ENCODE results near the gene INCA1.
"Not testable (repeated sequence)": the region's sequence is repeated elsewhere in the genome, so short reads cannot be mapped to it uniquely, and the experiment has no call there.

Gene INCA1, protein sequence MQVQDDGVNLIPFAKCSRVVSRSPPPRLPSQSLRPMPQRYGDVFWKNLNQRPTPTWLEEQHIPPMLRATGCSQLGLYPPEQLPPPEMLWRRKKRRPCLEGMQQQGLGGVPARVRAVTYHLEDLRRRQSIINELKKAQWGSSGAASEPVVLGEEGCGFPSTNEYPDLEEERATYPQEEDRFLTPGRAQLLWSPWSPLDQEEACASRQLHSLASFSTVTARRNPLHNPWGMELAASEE
- total RNA-seq, result 0.36 to 0.74 reads per million in 2 donors

DNA sequence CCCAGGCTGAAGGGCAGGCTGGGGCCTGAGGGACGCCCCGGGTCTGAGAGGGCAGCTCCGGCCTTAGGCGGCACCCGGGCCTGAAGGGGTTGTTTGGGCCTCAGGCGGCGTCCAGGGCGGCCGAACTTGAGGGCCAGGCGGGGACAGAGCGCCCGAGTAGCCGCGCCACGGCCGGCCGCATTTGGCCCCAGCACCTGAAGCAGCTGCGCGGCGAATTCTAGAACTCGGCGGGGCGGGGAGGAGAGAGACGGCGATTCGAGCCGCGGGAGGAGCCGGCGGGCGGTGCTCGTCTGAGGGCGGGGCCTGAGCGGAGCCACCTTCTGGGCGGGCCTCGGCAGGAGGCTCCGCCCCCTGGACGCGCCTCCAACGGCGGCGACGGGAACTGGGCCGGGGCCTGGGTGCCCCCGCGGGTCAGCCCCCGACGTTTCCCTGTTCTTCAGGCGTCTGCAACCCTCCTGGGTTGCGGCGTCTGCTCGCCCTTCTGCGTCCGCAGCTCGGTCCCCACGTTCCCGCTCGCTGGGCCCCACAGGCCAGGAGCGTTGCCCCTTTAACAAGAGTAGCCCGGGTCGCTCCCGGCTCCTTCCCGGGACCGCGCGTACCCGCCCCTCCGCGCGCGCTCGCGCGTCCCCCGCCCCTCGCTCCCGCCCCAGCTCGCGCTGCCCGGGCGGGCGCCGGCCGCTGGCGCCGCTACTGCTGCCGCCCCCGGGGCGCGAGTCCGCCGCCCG lies at the start of gene INCA1, which contains the start of gene KIF1C:
Gene INCA1, minus strand, starts transcription at position 221 of the 725 bp plus-strand sequence. CDS start 3,085 bp downstream, outside the sequence.
Gene KIF1C, plus strand, starts transcription at position 649 of the 725 bp plus-strand sequence. CDS start 2,297 bp downstream, outside the sequence.
- peak; percentile 72 for DNase-seq

DNA sequence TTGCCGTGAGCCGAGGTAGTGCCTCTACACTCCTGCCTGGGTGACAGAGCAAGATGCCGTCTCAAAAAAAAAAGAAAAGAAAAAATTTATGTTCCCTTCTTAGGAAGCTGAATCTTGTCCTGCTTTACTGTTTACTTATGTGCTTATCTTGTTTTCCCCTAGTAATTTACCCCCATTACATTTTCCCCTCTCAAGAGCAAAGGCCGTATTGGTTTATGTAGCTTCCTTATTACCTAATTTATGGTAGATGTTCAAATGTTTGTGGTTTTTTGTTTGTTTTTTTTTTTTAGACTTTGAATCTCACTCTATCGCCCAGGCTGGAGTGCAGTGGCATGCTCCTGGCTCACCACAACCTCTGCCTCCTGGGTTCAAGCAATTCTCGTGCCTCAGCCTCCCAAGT lies 48.2 kb upstream of the INCA1 start:
- no peak for DNase-seq

GRCh38 chr17:5044630-5045029 lies 47.3 kb upstream of the INCA1 start:
- no peak for DNase-seq

DNA sequence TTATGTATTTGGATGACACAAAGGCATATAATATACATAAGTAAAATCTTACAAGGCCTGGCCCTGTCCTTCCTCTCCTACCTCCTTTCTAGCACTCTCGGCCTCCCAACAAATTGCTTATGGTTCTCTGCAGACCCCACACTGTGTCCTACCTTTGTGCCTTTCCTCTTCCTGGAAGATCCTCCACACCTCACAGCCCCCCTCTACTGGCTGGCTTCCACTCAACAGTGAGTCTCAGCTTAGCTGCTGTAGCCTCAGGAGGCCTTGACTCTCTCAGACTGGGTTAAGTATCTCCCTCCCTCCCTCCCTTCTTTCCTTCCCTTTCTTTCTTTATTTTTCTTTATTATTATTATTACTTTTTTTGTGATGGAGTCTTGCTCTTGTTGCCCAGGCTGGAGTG lies 46.2 kb upstream of the INCA1 start:
- no peak for DNase-seq

- DNase-seq, result no peak
These were observed 45.1 kb upstream of the INCA1 start for GRCh38 chr17:5042157-5043022.

GRCh38 chr17:5035315-5035714 lies 38.0 kb upstream of the INCA1 start, which contains the start of gene SLC52A1:
Gene SLC52A1, minus strand, starts transcription at chr17:5035426. Its CDS starts 820 bp downstream, at chr17:5034606.
- DNase-seq, result no peak

DNA sequence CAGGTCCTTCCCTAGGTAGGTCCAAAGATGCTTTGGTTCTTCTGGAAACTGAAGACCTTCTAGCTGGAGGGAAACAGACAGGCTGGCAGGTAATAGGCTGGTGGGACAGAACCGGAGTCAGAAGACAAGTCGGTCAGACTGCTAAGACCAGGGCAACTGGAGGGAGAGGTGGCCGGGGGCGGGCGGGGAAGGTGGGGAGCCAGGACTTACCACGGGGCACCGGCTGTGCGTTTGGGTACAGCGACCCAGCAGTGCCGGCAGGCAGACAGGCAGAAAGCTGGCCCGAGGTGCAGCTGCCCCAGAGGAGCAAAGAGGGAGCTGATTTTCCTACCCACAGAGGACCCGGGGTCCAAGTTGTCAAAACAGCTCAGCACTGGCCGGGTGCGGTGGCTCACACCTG lies 37.3 kb upstream of the INCA1 start:
- no peak for DNase-seq

DNA sequence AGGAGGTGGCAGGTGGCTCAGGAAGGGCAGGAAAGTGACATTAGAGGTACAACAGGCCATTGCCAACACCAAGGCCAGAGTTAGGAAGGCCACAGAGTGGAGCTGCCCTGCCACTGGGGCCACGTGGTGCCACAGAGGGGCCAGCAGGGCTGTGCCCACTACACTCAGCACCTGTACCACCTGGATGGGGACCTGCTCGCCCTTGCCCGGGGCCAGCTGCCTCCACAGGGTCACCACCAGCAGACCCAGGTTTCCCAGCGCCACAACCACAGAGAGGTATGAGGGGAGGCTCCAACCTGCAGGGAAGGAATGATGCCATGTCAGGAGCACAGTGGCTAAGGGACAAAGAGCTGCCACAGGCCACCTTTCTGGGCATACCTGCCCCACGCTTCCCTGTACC lies 36.7 kb upstream of the INCA1 start:
- no peak for DNase-seq

GRCh38 chr17:5033352-5034015 lies 36.2 kb upstream of the INCA1 start:
- DNase-seq, result no peak

GRCh38 chr17:5032865-5033264 lies 35.5 kb upstream of the INCA1 start:
- DNase-seq, result no peak

DNA sequence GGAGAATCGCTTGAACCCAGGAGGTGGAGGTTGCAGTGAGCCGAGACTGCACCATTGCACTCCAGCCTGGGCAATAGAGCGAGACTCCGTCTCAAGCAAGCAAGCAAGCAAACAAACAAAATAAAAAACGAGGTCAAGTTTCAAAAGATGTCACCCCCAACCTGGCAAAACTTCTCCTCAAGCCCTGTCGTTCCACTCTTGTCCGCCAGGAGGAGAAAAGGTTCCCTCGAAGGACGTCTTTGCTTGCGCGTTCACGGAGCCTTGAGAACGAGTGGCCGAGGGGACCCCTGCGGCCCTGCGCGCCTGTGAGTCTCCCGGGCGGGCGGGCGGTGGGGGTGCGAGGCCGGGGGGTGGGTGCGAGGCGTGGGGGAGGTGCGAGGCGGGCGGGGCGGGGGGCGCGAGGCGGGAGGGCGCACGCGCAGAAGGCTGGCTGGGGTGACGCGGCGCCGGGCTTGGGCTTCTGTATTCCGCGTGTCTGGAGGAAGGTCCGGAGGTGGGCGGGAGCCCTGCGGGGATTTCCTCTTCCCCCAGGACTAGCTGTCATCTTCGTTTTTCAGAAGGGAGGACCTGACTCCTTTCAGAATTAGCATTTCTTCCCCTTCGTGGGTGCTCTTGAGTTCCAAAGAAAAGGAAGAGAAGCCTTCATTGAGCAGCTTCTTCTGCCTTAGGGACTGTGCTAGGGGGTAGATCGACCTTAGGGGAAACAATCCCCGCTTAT lies 34.2 kb upstream of the INCA1 start:
- DNase-seq, result peak; percentile 66

- DNase-seq, result not testable (repeated sequence)
These were observed 32.8 kb upstream of the INCA1 start for GRCh38 chr17:5030168-5030567.

DNA sequence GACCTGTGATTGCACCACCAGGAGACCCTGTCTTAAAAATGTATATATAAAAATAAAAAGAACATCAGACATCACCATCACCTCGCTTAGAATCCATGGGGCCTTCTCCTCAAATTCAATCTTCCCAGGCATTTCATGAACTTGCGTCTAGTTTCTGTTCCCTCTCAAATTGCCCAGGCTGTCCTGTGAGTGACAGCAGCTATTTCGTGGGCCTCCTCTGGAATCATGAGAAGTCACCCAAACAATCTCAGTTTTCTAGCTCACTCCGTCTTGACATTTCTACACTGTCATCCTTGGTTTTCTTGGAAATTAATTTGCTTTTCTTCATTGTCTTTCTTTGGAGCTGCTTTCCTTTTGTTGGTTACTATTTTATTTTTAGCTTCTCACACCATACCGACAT lies 30.6 kb upstream of the INCA1 start:
- no peak for DNase-seq

- DNase-seq, result no peak
These were observed 30.0 kb upstream of the INCA1 start for GRCh38 chr17:5027299-5027698.

DNA sequence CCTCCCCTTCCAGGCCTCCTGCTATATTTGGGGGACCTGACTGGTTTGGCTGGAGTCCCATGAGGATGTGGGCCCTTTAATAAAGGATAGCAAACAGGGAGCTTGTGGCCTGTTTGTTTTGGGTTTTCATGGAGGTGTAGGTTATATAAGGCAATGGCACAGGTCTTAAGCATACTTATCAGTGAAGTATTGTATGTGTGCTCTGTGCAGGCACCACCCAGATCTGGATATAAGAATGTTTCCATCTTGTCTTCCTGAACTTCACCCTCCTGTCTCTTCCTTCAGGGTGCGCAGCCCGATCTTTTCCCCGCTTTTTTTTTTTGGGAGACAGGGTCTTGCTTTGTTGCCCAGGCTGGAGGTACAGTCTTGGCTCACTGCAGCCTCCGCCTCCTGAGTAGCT lies 27.3 kb upstream of the INCA1 start:
- DNase-seq, result no peak

DNA sequence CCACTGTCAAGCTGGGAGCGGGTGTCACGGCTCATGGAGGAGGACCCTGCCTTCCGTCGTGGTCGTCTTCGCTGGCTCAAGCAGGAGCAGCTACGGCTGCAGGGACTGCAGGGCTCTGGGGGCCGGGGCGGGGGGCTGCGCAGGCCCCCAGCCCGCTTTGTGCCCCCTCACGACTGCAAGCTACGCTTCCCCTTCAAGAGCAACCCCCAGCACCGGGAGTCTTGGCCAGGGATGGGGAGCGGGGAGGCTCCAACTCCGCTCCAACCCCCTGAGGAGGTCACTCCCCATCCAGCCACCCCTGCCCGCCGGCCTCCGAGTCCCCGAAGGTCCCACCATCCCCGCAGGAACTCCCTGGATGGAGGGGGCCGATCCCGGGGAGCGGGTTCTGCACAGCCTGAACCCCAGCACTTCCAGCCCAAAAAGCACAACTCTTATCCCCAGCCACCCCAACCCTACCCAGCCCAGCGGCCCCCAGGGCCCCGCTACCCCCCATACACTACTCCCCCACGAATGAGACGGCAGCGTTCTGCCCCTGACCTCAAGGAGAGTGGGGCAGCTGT lies 26.3 kb upstream of the INCA1 start:
- DNase-seq, result no peak

DNA sequence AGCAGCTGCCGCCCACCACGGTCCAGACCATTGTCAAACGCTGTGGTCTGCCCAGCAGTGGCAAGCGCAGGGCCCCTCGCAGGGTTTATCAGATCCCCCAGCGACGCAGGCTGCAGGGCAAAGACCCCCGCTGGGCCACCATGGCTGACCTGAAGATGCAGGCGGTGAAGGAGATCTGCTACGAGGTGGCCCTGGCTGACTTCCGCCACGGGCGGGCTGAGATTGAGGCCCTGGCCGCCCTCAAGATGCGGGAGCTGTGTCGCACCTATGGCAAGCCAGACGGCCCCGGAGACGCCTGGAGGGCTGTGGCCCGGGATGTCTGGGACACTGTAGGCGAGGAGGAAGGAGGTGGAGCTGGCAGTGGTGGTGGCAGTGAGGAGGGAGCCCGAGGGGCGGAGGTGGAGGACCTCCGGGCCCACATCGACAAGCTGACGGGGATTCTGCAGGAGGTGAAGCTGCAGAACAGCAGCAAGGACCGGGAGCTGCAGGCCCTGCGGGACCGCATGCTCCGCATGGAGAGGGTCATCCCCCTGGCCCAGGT lies 24.9 kb upstream of the INCA1 start:
- DNase-seq, result no peak

DNA sequence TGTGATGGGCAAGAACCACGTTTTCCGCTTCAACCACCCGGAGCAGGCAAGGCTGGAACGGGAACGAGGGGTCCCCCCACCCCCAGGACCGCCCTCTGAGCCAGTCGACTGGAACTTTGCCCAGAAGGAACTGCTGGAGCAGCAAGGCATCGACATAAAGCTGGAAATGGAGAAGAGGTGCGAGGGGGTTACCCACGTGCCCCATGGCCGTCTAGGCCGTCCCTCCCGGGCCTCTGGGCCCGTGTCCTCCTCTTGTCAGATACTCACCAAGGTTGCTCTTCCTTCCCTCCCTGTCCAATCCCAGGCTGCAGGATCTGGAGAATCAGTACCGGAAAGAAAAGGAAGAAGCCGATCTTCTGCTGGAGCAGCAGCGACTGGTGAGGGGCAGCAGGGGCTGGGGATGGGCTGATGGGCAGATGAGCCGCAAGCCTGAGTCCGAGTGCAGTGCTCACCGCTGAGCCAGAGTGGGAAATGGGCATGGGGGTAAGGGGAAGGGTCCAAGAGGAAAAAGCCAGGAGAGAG lies 23.2 kb upstream of the INCA1 start:
- no peak for DNase-seq

DNA sequence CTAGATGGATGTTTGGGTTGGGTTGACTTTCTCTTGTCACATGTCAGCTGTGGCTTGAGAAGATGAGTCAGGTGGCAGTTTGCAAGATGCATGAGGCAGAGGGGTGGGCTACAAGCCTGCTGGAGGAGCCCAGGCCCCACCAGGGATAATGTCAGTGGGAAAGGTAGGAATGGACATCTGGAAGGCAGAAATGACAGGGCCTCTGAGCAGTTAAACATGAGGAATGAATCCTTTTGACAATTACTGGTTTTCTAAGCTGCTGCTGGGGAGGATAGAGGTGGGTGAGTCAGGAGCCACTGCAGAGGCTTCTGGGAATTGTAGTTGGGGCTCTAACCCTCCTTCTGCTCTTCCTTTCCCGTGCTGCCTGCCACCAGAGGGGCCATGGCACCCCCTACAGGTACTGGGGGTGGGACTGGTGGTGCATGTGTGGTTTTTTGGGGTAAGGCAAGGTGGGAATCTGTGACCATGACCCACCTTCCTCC lies 22.2 kb upstream of the INCA1 start:
- no peak for DNase-seq

DNA sequence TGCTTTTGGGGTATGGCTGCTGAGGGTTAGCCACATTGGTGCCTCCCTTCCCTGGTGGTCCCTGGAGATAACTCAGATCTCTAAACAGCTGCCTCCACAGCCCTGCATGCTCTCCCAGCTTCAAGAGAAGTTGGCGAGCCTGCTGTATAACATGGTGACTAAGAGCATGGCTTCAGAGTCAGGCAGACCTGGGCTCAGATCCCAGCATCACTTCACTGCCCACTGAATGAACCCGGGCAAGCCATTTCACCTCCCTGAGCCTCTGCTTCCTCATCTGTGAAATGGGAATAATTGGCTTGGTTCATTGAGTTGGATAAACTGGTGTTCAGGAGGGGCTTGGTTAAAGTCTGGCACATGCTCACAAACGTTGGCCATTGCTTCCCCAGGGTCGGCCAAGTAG lies 17.0 kb upstream of the INCA1 start:
- DNase-seq, result no peak

GRCh38 chr17:5011928-5012327 lies 14.6 kb upstream of the INCA1 start:
- DNase-seq, result no peak

Measured in activated gamma-delta T cell (primary cell).